GM19351 (cell line): Measurements from ENCODE around the gene DHX35.
"Not testable (repeated sequence)": the region's sequence is repeated elsewhere in the genome, so short reads cannot be mapped to it uniquely, and the experiment has no call there.

Experiments used
- ATAC-seq: cut with Tn5 transposase; IDR thresholded peaks from one replicate; pipeline ENCODE4 v1.9.1; 2021; ENCODE audit warnings: mild to moderate bottlenecking, moderate library complexity; ENCODE audit not compliant: unreplicated experiment

Gene DHX35

GRCh38 chr20:38940644-38941043, 21.5 kb upstream of the DHX35 start:
- ATAC-seq, result no peak

DNA sequence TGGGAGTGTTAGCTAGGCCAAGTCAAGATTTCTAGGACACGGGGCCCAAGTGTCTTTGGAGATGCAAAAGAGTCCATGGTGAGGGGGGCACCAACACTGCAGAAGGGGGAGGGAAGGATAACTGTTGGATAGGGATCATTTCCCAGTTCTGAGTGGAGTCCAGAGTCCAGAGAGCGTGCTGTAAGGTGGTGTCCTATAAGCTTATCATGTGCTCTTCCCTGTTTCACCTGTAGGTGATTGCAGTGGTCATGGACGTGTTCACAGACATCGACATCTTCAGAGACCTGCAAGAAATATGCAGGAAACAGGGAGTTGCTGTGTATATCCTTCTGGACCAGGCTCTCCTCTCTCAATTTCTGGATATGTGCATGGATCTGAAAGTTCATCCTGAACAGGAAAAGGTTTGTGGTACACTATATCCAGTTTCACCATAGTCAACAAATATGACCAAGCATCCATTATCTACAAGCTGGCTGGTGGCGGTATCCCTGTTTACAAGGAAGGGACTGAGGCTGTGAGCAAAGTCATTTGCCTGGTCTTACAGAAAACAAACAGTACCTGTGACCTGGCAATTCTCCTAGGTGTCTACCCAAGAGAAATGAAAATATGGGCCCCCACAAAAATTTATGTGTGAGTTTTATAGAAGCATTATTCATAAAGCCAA, 20.3 kb upstream of the DHX35 start:
- ATAC-seq, result no peak

- ATAC-seq, result no peak
Measured at GRCh38 chr20:38945012-38945411, 17.1 kb upstream of the DHX35 start.

- no peak for ATAC-seq
Measured at GRCh38 chr20:38946836-38947235, 15.3 kb upstream of the DHX35 start.

DNA sequence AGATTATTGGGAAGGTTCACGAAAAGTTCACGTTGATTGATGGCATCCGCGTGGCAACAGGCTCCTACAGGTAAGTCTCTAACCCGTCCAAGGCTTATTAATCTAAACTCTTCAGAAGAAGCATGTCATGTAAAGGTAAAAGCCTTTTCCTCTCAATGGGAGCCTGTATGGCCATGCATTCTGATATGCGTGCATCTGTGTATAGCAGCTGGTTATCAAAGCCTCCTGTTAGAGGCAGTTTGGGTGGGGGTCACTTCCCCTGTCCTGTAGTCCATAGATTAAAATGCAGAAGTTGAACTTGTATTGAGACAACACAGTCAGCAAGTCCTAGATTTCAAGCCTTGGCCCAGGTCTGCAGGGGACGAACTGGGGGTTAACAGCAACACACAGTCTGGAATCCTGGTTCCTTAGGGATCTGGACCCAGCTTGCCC, 14.2 kb upstream of the DHX35 start:
- no peak for ATAC-seq

GRCh38 chr20:38950254-38950653, 11.9 kb upstream of the DHX35 start:
- no peak for ATAC-seq

- ATAC-seq, result no peak
Measured at GRCh38 chr20:38951611-38952010, 10.5 kb upstream of the DHX35 start.

DNA sequence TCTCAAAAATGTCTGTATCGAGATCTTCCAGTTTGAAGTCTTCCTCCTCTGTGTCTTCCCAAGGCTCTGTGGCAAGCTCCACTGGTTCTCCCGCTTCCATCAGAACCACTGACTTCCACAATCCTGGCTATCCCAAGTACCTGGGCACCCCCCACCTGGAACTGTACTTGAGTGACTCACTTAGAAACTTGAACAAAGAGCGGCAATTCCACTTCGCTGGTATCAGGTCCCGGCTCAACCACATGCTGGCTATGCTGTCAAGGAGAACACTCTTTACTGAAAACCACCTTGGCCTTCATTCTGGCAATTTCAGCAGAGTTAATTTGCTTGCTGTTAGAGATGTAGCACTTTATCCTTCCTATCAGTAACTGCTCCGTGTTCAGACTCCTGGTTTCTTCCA, 10.0 kb upstream of the DHX35 start:
- ATAC-seq, result no peak

DNA sequence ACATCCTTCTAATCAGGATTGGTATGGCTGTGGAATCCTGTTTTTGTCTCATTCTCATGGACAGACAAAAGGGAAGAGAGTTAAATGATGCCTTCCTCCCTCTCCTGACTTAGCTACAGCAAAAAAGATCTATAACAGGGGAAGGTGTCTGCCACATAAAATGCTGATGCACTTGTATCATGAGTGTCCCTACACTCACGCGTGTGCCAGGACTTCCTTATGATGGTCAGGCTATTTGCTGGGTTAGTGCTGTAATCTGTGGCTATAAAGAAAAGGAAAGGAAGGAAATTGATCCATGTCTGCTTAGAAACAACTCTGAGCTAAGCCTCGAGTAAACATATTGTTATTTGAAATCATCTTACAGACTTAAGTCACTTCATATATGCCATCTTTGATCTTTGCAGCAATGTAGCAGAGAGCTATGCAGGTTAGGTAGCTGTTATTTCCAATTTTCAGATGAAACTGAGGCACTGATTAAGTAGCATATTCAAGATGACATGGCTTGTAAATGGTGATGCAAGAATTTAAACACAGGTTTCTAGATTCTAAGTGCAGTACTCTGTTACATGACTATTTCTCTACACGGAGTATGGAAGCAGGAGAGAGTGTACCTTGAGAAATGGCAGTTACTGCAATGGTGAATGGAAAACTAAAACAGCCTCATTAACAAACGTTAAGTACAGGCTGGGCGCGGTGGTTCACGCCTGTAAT, 8.4 kb upstream of the DHX35 start:
- ATAC-seq, result no peak

DNA sequence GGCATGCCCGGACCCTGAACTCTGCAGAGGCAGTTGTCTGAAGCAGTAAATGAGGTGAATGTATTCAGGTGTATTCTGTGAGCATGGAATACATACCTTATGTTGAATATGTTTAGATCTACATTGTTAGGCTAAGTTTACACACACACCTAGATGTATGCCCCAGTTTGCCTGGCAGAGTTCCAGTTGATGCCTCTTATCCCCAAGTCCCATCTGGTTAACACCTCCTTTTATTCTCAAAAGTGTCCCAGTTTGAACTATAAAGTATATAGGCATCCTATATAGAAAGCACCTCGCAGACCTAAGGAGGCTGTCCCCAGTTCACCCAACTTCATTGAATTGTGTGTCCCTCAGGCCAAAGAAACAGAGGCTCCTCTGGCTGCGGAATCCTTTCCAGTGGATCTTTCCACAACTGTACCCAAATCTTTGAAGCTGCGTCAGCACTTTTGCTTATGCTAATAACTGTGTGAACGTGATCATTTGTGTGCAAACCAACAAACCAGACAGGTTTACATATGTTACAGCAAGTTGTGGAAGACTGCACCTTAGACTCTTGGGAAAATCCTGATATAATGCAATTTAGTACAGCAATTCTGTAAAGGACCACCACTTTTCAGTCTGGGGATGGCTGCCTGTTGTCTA, 4.8 kb upstream of the DHX35 start:
- no peak for ATAC-seq

DNA sequence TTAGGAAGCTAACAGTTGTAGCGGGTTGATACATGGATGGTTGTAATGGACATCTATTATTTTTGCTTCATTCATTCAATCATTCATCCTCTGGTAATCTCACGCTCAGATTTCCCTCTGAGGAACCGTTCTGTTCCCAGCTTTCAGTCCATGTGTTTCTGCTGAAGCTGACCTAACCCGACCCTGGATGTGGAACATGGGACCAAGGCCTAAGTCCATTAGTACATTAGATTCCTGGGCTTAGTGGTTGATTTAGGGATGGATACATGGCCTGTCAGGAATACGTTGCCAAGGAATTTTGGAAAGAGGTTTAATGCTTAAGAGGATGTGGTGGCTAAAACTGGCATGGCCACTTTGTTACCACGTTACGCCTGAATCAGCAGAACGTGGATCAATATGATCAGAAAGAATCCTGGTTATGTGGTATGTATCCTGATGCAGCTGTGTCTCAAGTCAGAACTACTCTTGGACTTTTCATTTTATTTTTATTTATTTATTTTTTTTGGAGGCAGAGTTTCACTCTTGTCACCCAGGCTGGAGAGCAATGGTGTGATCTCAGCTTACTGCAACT, 4.1 kb upstream of the DHX35 start:
- no peak for ATAC-seq

DNA sequence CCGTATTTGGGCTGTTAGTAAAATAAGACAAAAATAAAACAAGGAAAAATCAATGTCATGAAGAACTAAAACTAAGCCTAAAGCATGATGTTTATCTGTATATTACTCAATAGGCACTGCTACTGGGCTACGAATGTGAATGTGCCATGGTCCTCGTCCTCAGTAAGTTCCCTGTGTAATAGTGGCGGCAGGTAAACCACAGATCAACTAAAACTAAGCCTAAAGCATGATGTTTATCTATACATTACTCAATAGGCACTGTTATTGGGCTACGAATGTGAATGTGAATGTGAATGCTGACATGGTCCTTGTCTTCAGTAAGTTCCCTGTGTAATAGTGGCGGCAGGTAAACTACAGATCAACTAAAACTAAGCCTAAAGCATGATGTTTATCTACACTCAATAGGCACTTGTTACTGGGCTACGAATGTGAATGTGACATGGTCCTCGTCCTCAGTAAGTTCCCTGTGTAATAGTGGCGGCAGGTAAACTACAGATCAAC, 1.9 kb upstream of the DHX35 start:
- not testable (repeated sequence) for ATAC-seq

GRCh38 chr20:38961530-38962043, 557 bp upstream of the DHX35 start:
- ATAC-seq, result no peak

DNA sequence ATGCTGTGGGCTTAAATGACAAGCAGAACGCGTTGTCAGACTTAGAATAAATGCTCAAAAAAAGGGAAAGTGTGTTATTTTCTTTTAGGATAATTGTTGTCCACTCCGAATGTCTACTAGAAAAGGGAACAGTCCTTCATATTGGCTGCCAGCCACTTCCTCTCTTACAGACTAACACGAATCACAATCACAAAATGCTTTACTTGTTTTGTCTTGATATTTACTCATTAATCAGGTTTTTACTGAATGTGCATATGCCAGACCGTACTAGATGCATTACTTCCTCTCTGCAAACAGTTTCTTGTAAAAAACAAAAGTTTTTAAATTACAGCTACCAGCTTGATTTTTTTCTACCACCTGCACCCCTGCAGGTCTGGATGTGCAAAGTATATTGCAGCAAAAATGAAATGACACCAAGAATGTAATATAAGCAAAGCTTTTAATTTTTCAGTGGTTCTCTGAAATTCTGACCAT, 821 bp downstream of the DHX35 start:
- no peak for ATAC-seq

GRCh38 chr20:38963745-38964144, 1.6 kb downstream of the DHX35 start:
- ATAC-seq, result no peak

- ATAC-seq, result no peak
Measured at GRCh38 chr20:38965264-38965663, 3.1 kb downstream of the DHX35 start.

- no peak for ATAC-seq
Measured at GRCh38 chr20:38968090-38968489, 5.9 kb downstream of the DHX35 start.

DNA sequence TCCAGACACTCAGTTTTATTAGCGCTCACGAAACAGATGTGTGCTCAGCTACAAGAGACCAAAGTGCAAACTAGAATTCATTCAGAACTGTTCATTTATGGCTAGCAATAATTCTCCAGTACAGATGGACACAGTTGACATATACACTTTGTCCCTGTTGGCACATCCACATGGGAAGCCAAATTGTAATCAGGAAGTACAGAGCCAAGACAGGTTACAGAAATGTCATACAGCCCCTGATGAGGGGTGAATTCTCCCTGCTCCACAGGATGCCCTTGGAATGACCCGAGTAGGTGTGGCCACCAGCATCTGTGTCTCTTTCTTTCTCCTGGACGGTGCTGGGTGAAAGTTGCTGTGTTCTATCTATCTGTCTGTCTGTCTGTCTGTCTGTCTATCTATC, 7.6 kb downstream of the DHX35 start:
- no peak for ATAC-seq

GRCh38 chr20:38970302-38970701, 8.2 kb downstream of the DHX35 start:
- ATAC-seq, result no peak

GRCh38 chr20:38973107-38973506, 11.0 kb downstream of the DHX35 start:
- no peak for ATAC-seq

GRCh38 chr20:38973645-38974044, 11.5 kb downstream of the DHX35 start:
- ATAC-seq, result no peak
